Neutrophil (primary cell): ENCODE data around the gene PPARG.

Experiments used
- H3K27ac ChIP-seq: fragments of 200-600 bp; sonication (generic); 2 replicates; pipeline ENCODE4 v1.5.1; 2016; ENCODE audit warnings: mild to moderate bottlenecking, moderate library complexity
- H3K27me3 ChIP-seq: fragments of 200-600 bp; sonication (generic); 2 replicates; pipeline ENCODE4 v1.6.0; 2016; ENCODE audit warnings: mild to moderate bottlenecking
- H3K36me3 ChIP-seq: fragments of 200-600 bp; sonication (generic); 2 replicates; pipeline ENCODE4 v1.5.1; 2017
- H3K4me1 ChIP-seq, 2 experiments: fragments of 200-600 bp in 1 of 2; sonication (generic) in 1 of 2; 1 replicate in 1 of 2; 2 replicates in 1 of 2; pipeline versions ENCODE4 v1.5.1 to v1.6.1; 2013 to 2016; ENCODE audit warnings: low read depth in 1 of 2, low read length in 1 of 2, mild to moderate bottlenecking in 1 of 2, moderate library complexity in 1 of 2; ENCODE audit not compliant: control insufficient read depth in 1 of 2, insufficient read depth in 1 of 2
- H3K4me3 ChIP-seq, 2 experiments: fragments of 200-600 bp in 1 of 2; sonication (generic) in 1 of 2; 1 replicate in 1 of 2; 2 replicates in 1 of 2; pipeline ENCODE4 v1.5.1; 2013 to 2016; ENCODE audit warnings: low read depth in 1 of 2, low read length in 1 of 2, mild to moderate bottlenecking in 1 of 2, moderate library complexity in 1 of 2
- H3K9me3 ChIP-seq: fragments of 200-600 bp; sonication (generic); 2 replicates; pipeline ENCODE4 v1.5.1; 2016
- CTCF ChIP-seq: fragments of 200-600 bp; sonication (generic); IDR thresholded peaks from 2 replicates; pipeline ENCODE4 v1.5.1; 2016; ENCODE audit warnings: antibody characterized with exemption

The PPARG gene

GRCh38 chr3:12449889-12450682, 161.2 kb downstream of the PPARG start:
- Histone ChIP-seq H3K27me3 (peaks cover 15% of the 10 kb centered on the region), H3K27ac (no peak overlapping the region), H3K9me3 (no peaks in the 10 kb centered on the region), H3K4me3 (no peak overlapping the region), H3K4me1 (peaks cover 15 to 16% of the 10 kb centered on the region in 2 experiments), H3K36me3 (no peaks in the 10 kb centered on the region)
- TF ChIP-seq CTCF, result no peak

- Histone ChIP-seq H3K4me1 (peaks cover 15 to 16% of the 10 kb centered on the region in 2 experiments), H3K27me3 (peaks cover 3% of the 10 kb centered on the region), H3K4me3 (no peak overlapping the region), H3K36me3 (no peaks in the 10 kb centered on the region), H3K27ac (no peak overlapping the region), H3K9me3 (no peaks in the 10 kb centered on the region)
- TF ChIP-seq CTCF, result no peak
Measured at GRCh38 chr3:12451481-12451880, 162.6 kb downstream of the PPARG start.

- H3K27ac ChIP-seq, result no peak overlapping the region
- H3K27me3 ChIP-seq, result no peaks in the 10 kb centered on the region
- no peak overlapping the region for H3K4me3 ChIP-seq
- peaks cover 15 to 16% of the 10 kb centered on the region in 2 experiments for H3K4me1 ChIP-seq
- no peaks in the 10 kb centered on the region for H3K36me3 ChIP-seq
- no peaks in the 10 kb centered on the region for H3K9me3 ChIP-seq
- no peak for TF ChIP-seq CTCF
Measured at GRCh38 chr3:12451960-12452359, 163.1 kb downstream of the PPARG start.

GRCh38 chr3:12452361-12453330, 163.8 kb downstream of the PPARG start:
- Histone ChIP-seq H3K4me1 (peaks cover 18 to 21% of the 10 kb centered on the region in 2 experiments), H3K27me3 (no peaks in the 10 kb centered on the region), H3K4me3 (no peak overlapping the region), H3K9me3 (no peaks in the 10 kb centered on the region), H3K27ac (no peak overlapping the region), H3K36me3 (no peaks in the 10 kb centered on the region)
- TF ChIP-seq CTCF, result no peak

GRCh38 chr3:12454076-12454815, 165.4 kb downstream of the PPARG start:
- Histone ChIP-seq H3K9me3 (no peaks in the 10 kb centered on the region), H3K4me3 (no peak overlapping the region)

More at GRCh38 chr3:12454076-12454815, 165.4 kb downstream of the PPARG start:
- H3K4me1 ChIP-seq, result peaks cover 33 to 37% of the 10 kb centered on the region in 2 experiments
- H3K36me3 ChIP-seq, result no peaks in the 10 kb centered on the region
- TF ChIP-seq CTCF, result no peak
- no peaks in the 10 kb centered on the region for H3K27me3 ChIP-seq
- H3K27ac ChIP-seq, result no peak overlapping the region
